AG04450 (cell line): Measurements from ENCODE around the gene ST3GAL5. TPM values are rescaled to one million over a fixed set of nuclear protein-coding genes. Genes with fewer than 3 reads are reported as not detected.

Source experiments
- CTCF ChIA-PET: fragments of 300-600, 350-600 bp; formaldehyde crosslinking; extraction: SDS; loops from one replicate; lab custom pipeline; 2022; ENCODE audit warnings: antibody characterized with exemption, inconsistent platforms; lab: Charles Lee
- POLR2A ChIA-PET: fragments of 350-600 bp; formaldehyde crosslinking; extraction: SDS; loops from one replicate; lab custom pipeline; 2021; ENCODE audit warnings: antibody characterized with exemption, inconsistent platforms; lab: Yijun Ruan, JAX
- DNase-seq: peaks from one replicate; pipeline ENCODE4 v3.0.0-alpha.2; 2011; ENCODE audit warnings: low read depth, low spot score
- H3K27ac ChIP-seq: one replicate; pipeline ENCODE4 v1.5.1; 2012; ENCODE audit warnings: low read depth, low read length, control low read depth
- H3K27me3 ChIP-seq: one replicate; pipeline ENCODE4 v1.6.0; 2012; ENCODE audit warnings: low read length; ENCODE audit not compliant: control insufficient read depth, insufficient read depth
- H3K4me3 ChIP-seq: 2 replicates; pipeline ENCODE4 v1.5.1; 2011; ENCODE audit warnings: mild to moderate bottlenecking, low read depth, low read length, control low read depth
- H3K9me3 ChIP-seq: 2 replicates; pipeline ENCODE4 v1.5.1; 2012; ENCODE audit warnings: low read length; ENCODE audit not compliant: control insufficient read depth, insufficient read depth
- polyA plus RNA-seq: library from polyadenylated mRNA; depleted of rRNA; stranded (reverse); fragments of >200 nt; gene quantifications from 2 replicates; pipeline ENCODE4 v1.2.3, GENCODE V29; 2011
- TF ChIP-seq, protein P1 (sequence below): IDR thresholded peaks from 2 replicates; pipeline ENCODE4 v1.5.1; 2011; ENCODE audit warnings: low read depth, low read length, control low read depth, inconsistent platforms

Gene ST3GAL5
- polyA plus RNA-seq, 1 experiment = 26.8 TPM

- ChIA-PET CTCF (interaction anchor here (1.2 kb wide), 1 partner anchor 36 kb away, joined by 3 read pairs; no protein-coding TSS in a partner anchor), POLR2A (no interaction called here)
- Histone ChIP-seq H3K27me3 (no peaks in the 10 kb centered on the region), H3K4me3 (no peak overlapping the region), H3K27ac (no peak overlapping the region), H3K9me3 (peaks cover 2% of the 10 kb centered on the region; the same call in 1 of the 2 replicates)
- TF ChIP-seq, protein P1, sequence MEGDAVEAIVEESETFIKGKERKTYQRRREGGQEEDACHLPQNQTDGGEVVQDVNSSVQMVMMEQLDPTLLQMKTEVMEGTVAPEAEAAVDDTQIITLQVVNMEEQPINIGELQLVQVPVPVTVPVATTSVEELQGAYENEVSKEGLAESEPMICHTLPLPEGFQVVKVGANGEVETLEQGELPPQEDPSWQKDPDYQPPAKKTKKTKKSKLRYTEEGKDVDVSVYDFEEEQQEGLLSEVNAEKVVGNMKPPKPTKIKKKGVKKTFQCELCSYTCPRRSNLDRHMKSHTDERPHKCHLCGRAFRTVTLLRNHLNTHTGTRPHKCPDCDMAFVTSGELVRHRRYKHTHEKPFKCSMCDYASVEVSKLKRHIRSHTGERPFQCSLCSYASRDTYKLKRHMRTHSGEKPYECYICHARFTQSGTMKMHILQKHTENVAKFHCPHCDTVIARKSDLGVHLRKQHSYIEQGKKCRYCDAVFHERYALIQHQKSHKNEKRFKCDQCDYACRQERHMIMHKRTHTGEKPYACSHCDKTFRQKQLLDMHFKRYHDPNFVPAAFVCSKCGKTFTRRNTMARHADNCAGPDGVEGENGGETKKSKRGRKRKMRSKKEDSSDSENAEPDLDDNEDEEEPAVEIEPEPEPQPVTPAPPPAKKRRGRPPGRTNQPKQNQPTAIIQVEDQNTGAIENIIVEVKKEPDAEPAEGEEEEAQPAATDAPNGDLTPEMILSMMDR = no peak
- no peak for DNase-seq
Measured at GRCh38 chr2:85925216-85925671, 36.5 kb upstream of the ST3GAL5 start.

DNA sequence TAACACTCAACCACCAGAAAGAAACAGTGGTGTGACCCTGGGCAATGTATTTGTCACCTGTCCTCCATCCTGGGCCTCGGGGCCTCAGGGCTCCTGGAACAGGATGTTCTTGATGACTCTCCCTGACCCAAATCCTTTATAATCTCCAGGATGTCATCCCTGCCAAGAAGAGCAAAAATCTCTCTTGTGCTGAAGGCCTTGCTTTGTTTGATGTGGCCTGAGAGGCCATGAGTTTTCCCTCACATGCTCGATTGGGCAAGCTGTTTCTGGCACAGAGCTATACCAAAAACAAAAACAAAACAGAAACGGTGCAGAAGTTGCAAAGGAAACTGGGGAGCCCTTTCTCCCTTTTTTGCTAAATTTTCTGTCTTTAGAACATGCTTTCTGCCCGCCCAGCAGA, 35.7 kb upstream of the ST3GAL5 start:
- DNase-seq = no peak
- POLR2A ChIA-PET = no interaction called here
- Histone ChIP-seq H3K27me3 (no peaks in the 10 kb centered on the region), H3K9me3 (peaks cover 2% of the 10 kb centered on the region; the same call in 1 of the 2 replicates), H3K27ac (no peak overlapping the region), H3K4me3 (no peak overlapping the region)
- CTCF ChIA-PET = interaction anchor here (1.1 kb wide), 1 partner anchor 36 kb away, joined by 6 read pairs; the partner anchor contains the start of gene ST3GAL5
- TF ChIP-seq, protein P1 = no peak

DNA sequence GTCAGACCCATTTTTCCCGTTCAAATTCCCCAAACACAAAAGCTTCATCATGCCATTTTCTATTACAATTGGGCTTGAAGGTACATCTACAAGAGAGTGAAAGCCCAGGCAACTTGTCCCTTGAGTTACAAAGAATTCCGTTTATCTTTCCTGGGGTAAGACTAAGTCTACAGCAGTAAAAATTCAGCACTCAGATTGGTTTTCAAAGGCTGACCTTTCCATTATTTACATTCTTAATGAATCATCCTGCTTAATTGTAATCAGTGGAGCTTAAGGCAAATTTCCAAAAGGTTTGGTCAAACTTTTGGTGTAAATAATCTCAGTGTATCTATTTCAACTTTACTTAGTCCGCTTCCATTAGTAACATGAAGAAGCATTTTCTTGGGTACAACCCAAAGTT, 33.4 kb upstream of the ST3GAL5 start:
- Histone ChIP-seq H3K27ac (no peak overlapping the region), H3K27me3 (no peaks in the 10 kb centered on the region), H3K4me3 (0 out of 2 replicates have a peak overlapping the region, but pooled peaks have one; percentile 2), H3K9me3 (no peaks in the 10 kb centered on the region)
- ChIA-PET CTCF (interaction anchor here (0.6 to 2.1 kb wide), 3 partner anchors 33 to 157 kb away, joined by 3 to 9 read pairs (median 5); partner anchors contain the start of gene ST3GAL5), POLR2A (interaction anchor here (0.9 to 1.3 kb wide), 4 partner anchors 14 to 115 kb away, joined by 3 to 5 read pairs (median 4); partner anchors contain the start of gene ST3GAL5)
- no peak for DNase-seq
- TF ChIP-seq, protein P1 = no peak

- H3K9me3 ChIP-seq = no peaks in the 10 kb centered on the region
- H3K27ac ChIP-seq = peak overlapping the region; percentile 11
- no peak for DNase-seq
- TF ChIP-seq, protein P1 = no peak
- ChIA-PET POLR2A (interaction anchor here (0.9 to 1.3 kb wide), 4 partner anchors 14 to 116 kb away, joined by 3 to 5 read pairs (median 4); partner anchors contain the start of gene ST3GAL5), CTCF (interaction anchor here (0.6 to 2.1 kb wide), 3 partner anchors 32 to 158 kb away, joined by 3 to 9 read pairs (median 5); partner anchors contain the start of gene ST3GAL5)
- no peak overlapping the region for H3K4me3 ChIP-seq
- no peaks in the 10 kb centered on the region for H3K27me3 ChIP-seq
Measured at GRCh38 chr2:85921659-85922058, 32.9 kb upstream of the ST3GAL5 start.

DNA sequence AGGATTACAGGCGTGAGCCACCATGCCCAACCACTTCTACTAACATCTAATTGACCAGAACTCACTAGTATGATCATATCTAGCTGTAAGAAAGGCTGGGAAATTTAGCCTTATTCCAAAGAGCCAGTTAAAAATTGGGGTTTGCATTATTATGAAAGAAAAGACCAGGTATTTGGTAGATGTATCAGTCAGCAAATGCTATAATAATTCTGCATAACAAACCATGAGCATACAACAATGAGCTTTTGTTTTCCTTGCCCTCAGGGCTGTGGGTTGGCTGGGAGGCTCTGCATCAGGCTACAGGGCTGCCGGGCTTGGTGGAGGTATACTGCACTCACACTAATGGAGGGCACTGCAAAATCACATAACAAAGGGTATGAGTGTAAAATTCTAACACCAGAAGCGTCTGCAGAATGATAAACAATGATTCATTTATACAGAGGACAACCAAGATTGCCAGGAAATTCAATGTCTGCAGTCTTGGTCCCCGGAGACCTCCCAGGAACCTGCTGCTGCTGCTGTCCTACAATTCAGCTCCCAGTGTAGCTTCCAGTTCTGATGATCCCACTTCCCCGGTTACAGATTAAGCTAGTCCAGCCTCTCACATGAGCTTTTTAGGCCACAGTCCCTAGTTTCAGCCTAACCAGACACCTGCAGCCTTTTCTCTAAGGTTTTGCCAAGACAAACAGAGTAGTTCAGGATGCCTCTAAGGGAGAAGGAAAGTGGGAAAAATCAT, 32.2 kb upstream of the ST3GAL5 start:
- Histone ChIP-seq H3K9me3 (no peaks in the 10 kb centered on the region), H3K27me3 (no peaks in the 10 kb centered on the region), H3K27ac (no peak overlapping the region), H3K4me3 (no peak overlapping the region)
- TF ChIP-seq, protein P1 = no peak
- CTCF ChIA-PET = interaction anchor here (0.7 to 2.1 kb wide), 3 partner anchors 31 to 93 kb away, joined by 3 to 9 read pairs (median 5); partner anchors contain the start of gene ST3GAL5
- no peak for DNase-seq
- POLR2A ChIA-PET = interaction anchor here (0.9 to 1.3 kb wide), 3 partner anchors 15 to 117 kb away, joined by 3 to 5 read pairs (median 4); no protein-coding TSS in a partner anchor
